Activated T-cell treated with anti-CD3 and anti-CD28 coated beads, Interleukin-2, amount 50 U/mL, for 24 hours (primary cell): ENCODE results near the gene TMEM95.
"Not testable (repeated sequence)": the region's sequence is repeated elsewhere in the genome, so short reads cannot be mapped to it uniquely, and the experiment has no call there.

Experiments used
- DNase-seq: peaks from one replicate; pipeline ENCODE4 v3.0.0-alpha.2; 2020
- H3K27ac Mint-ChIP-seq: 2 replicates; pipeline ENCODE4 v1.8.0; 2020; ENCODE audit warnings: mild to moderate bottlenecking, mixed read lengths
- H3K27me3 Mint-ChIP-seq: 2 replicates; pipeline ENCODE4 v1.8.0; 2020; ENCODE audit warnings: mixed read lengths
- H3K36me3 Mint-ChIP-seq: 2 replicates; pipeline ENCODE4 v1.8.0; 2020; ENCODE audit warnings: low read depth, mixed read lengths
- H3K4me1 Mint-ChIP-seq: 2 replicates; pipeline ENCODE4 v1.8.0; 2020; ENCODE audit warnings: low read depth, mixed read lengths
- H3K4me3 Mint-ChIP-seq: 2 replicates; pipeline ENCODE4 v1.8.0; 2020; ENCODE audit warnings: mild to moderate bottlenecking, moderate library complexity, mixed read lengths
- H3K9me3 Mint-ChIP-seq: 2 replicates; pipeline ENCODE4 v1.8.0; 2020; ENCODE audit warnings: mixed read lengths

The TMEM95 gene

GRCh38 chr17:7348478-7349242 is 6.3 kb upstream of the TMEM95 start:
- no peak for DNase-seq
- Mint-ChIP-seq H3K4me3 (no peak overlapping the region), H3K27me3 (no peaks in the 10 kb centered on the region), H3K9me3 (no peaks in the 10 kb centered on the region), H3K4me1 (peaks cover 38% of the 10 kb centered on the region), H3K36me3 (peaks cover 82% of the 10 kb centered on the region), H3K27ac (peak overlapping the region; percentile 68)

GRCh38 chr17:7351665-7352502 is 3.1 kb upstream of the TMEM95 start, which contains the start of gene KCTD11:
Gene KCTD11, plus strand, starts transcription at chr17:7352162.
- no peaks in the 10 kb centered on the region for H3K27me3 Mint-ChIP-seq
- H3K36me3 Mint-ChIP-seq, result peaks cover 49% of the 10 kb centered on the region
- peak within 1 kb of the TSS; percentile 80 for H3K4me3 Mint-ChIP-seq
- DNase-seq, result peak; percentile 85
- peaks cover 52% of the 10 kb centered on the region for H3K4me1 Mint-ChIP-seq
- peak within 1 kb of the TSS; percentile 90 for H3K27ac Mint-ChIP-seq
- no peaks in the 10 kb centered on the region for H3K9me3 Mint-ChIP-seq

GRCh38 chr17:7352503-7352889 is 2.5 kb upstream of the TMEM95 start:
- DNase-seq, result no peak
- H3K36me3 Mint-ChIP-seq, result peaks cover 43% of the 10 kb centered on the region

GRCh38 chr17:7352910-7353635 is 1.9 kb upstream of the TMEM95 start:
- H3K4me1 Mint-ChIP-seq, result peaks cover 52% of the 10 kb centered on the region
- H3K4me3 Mint-ChIP-seq, result peak overlapping the region; percentile 80
- H3K9me3 Mint-ChIP-seq, result no peaks in the 10 kb centered on the region
- peaks cover 38% of the 10 kb centered on the region for H3K36me3 Mint-ChIP-seq
- no peak for DNase-seq
- peak overlapping the region; percentile 90 for H3K27ac Mint-ChIP-seq
- H3K27me3 Mint-ChIP-seq, result no peaks in the 10 kb centered on the region

More at GRCh38 chr17:7352503-7352889, 2.5 kb upstream of the TMEM95 start:
- H3K4me1 Mint-ChIP-seq, result peaks cover 52% of the 10 kb centered on the region
- H3K27me3 Mint-ChIP-seq, result no peaks in the 10 kb centered on the region
- H3K9me3 Mint-ChIP-seq, result no peaks in the 10 kb centered on the region
- H3K4me3 Mint-ChIP-seq, result peak overlapping the region; percentile 80
- H3K27ac Mint-ChIP-seq, result peak overlapping the region; percentile 90

GRCh38 chr17:7354262-7354843 is 603 bp upstream of the TMEM95 start:
- H3K27me3 Mint-ChIP-seq, result no peaks in the 10 kb centered on the region
- no peaks in the 10 kb centered on the region for H3K9me3 Mint-ChIP-seq
- H3K27ac Mint-ChIP-seq, result peak overlapping the region; percentile 79
- peaks cover 25% of the 10 kb centered on the region for H3K36me3 Mint-ChIP-seq
- H3K4me1 Mint-ChIP-seq, result peaks cover 43% of the 10 kb centered on the region
- H3K4me3 Mint-ChIP-seq, result no peak overlapping the region
- DNase-seq, result no peak

- Mint-ChIP-seq H3K27ac (no peak overlapping the region), H3K4me3 (no peak overlapping the region), H3K9me3 (no peaks in the 10 kb centered on the region), H3K4me1 (peaks cover 33% of the 10 kb centered on the region), H3K27me3 (no peaks in the 10 kb centered on the region), H3K36me3 (peaks cover 15% of the 10 kb centered on the region)
- DNase-seq, result no peak
These were observed 617 bp downstream of the TMEM95 start for GRCh38 chr17:7355573-7355972.

GRCh38 chr17:7356072-7356549 is 1.2 kb downstream of the TMEM95 start:
- DNase-seq, result peak; percentile 89
- no peak overlapping the region for H3K27ac Mint-ChIP-seq
- no peaks in the 10 kb centered on the region for H3K27me3 Mint-ChIP-seq
- H3K36me3 Mint-ChIP-seq, result peaks cover 9% of the 10 kb centered on the region
- H3K9me3 Mint-ChIP-seq, result no peaks in the 10 kb centered on the region
- H3K4me1 Mint-ChIP-seq, result peaks cover 29% of the 10 kb centered on the region
- no peak overlapping the region for H3K4me3 Mint-ChIP-seq

GRCh38 chr17:7356756-7357155 is 1.8 kb downstream of the TMEM95 start:
- no peak overlapping the region for H3K27ac Mint-ChIP-seq
- peaks cover 26% of the 10 kb centered on the region for H3K4me1 Mint-ChIP-seq
- H3K4me3 Mint-ChIP-seq, result no peak overlapping the region
- peaks cover 6% of the 10 kb centered on the region for H3K36me3 Mint-ChIP-seq
- H3K27me3 Mint-ChIP-seq, result no peaks in the 10 kb centered on the region
- no peaks in the 10 kb centered on the region for H3K9me3 Mint-ChIP-seq
- DNase-seq, result no peak

GRCh38 chr17:7357381-7357780 is 2.4 kb downstream of the TMEM95 start:
- no peaks in the 10 kb centered on the region for H3K9me3 Mint-ChIP-seq
- H3K4me3 Mint-ChIP-seq, result no peak overlapping the region
- no peaks in the 10 kb centered on the region for H3K27me3 Mint-ChIP-seq
- DNase-seq, result no peak
- no peak overlapping the region for H3K27ac Mint-ChIP-seq
- H3K4me1 Mint-ChIP-seq, result peaks cover 23% of the 10 kb centered on the region
- peaks cover 5% of the 10 kb centered on the region for H3K36me3 Mint-ChIP-seq

- Mint-ChIP-seq H3K27ac (no peak overlapping the region), H3K4me3 (no peak overlapping the region), H3K9me3 (no peaks in the 10 kb centered on the region), H3K27me3 (no peaks in the 10 kb centered on the region), H3K36me3 (no peaks in the 10 kb centered on the region), H3K4me1 (no peaks in the 10 kb centered on the region)
- DNase-seq, result no peak
These were observed 7.0 kb downstream of the TMEM95 start for GRCh38 chr17:7361906-7362305.

GRCh38 chr17:7363311-7363710 is 8.4 kb downstream of the TMEM95 start:
- Mint-ChIP-seq H3K27ac (no peak overlapping the region), H3K9me3 (no peaks in the 10 kb centered on the region), H3K4me3 (no peak overlapping the region), H3K27me3 (no peaks in the 10 kb centered on the region), H3K36me3 (no peaks in the 10 kb centered on the region), H3K4me1 (no peaks in the 10 kb centered on the region)
- no peak for DNase-seq

- not testable (repeated sequence) for H3K27me3 Mint-ChIP-seq, DNase-seq, H3K4me3 Mint-ChIP-seq, H3K4me1 Mint-ChIP-seq, H3K9me3 Mint-ChIP-seq, H3K27ac Mint-ChIP-seq, H3K36me3 Mint-ChIP-seq
These were observed 11.0 kb downstream of the TMEM95 start for GRCh38 chr17:7365963-7366362.

- DNase-seq, result no peak
- Mint-ChIP-seq H3K4me1 (no peaks in the 10 kb centered on the region), H3K36me3 (no peaks in the 10 kb centered on the region), H3K27me3 (no peaks in the 10 kb centered on the region), H3K4me3 (no peak overlapping the region), H3K9me3 (no peaks in the 10 kb centered on the region), H3K27ac (no peak overlapping the region)
These were observed 12.1 kb downstream of the TMEM95 start for GRCh38 chr17:7367083-7367482.

- H3K27ac Mint-ChIP-seq, result no peak overlapping the region
- no peaks in the 10 kb centered on the region for H3K9me3 Mint-ChIP-seq
- H3K36me3 Mint-ChIP-seq, result no peaks in the 10 kb centered on the region
- no peak overlapping the region for H3K4me3 Mint-ChIP-seq
- DNase-seq, result no peak
- H3K27me3 Mint-ChIP-seq, result no peaks in the 10 kb centered on the region
- no peaks in the 10 kb centered on the region for H3K4me1 Mint-ChIP-seq
These were observed 13.1 kb downstream of the TMEM95 start for GRCh38 chr17:7367918-7368598.
